NCI-H1930 (cell line): ENCODE results near the gene ALG11.
A peak's percentile ranks its signal among the peaks of the same experiment; 100 is the strongest.
"Not testable (repeated sequence)": the region's sequence is repeated elsewhere in the genome, so short reads cannot be mapped to it uniquely, and the experiment has no call there.

Experiments used
- DNase-seq, 2 experiments: peaks; one replicate each; lab custom pipeline; 2025; lab: John Stamatoyannopoulos, UW

The ALG11 gene

GRCh38 chr13:52029569-52029968 lies 17.4 kb downstream of the ALG11 start:
- no peak for DNase-seq

- DNase-seq: not testable (repeated sequence)
Measured at GRCh38 chr13:52030401-52030800, 18.2 kb downstream of the ALG11 start.

GRCh38 chr13:52033039-52033438 lies 20.8 kb downstream of the ALG11 start:
- DNase-seq: no peak

GRCh38 chr13:52034616-52035226 lies 22.5 kb downstream of the ALG11 start:
- DNase-seq: peak in 1 of 2 experiments; percentile 57

GRCh38 chr13:52036037-52036436 lies 23.8 kb downstream of the ALG11 start:
- no peak for DNase-seq

- DNase-seq: no peak
Measured at GRCh38 chr13:52043675-52044074, 31.5 kb downstream of the ALG11 start.

GRCh38 chr13:52047463-52047862 lies 35.3 kb downstream of the ALG11 start:
- DNase-seq: no peak

GRCh38 chr13:52048516-52048915 lies 36.3 kb downstream of the ALG11 start:
- no peak for DNase-seq

GRCh38 chr13:52051400-52051799 lies 39.2 kb downstream of the ALG11 start:
- no peak for DNase-seq

GRCh38 chr13:52053460-52053859 lies 41.3 kb downstream of the ALG11 start:
- no peak for DNase-seq

- not testable (repeated sequence) for DNase-seq
Measured at GRCh38 chr13:52061064-52061463, 48.9 kb downstream of the ALG11 start.

- DNase-seq: no peak
Measured at GRCh38 chr13:52061587-52061986, 49.4 kb downstream of the ALG11 start.

GRCh38 chr13:52067237-52067636 lies 55.0 kb downstream of the ALG11 start:
- DNase-seq: no peak

- DNase-seq: no peak
Measured at GRCh38 chr13:52070929-52071523, 58.8 kb downstream of the ALG11 start.
